Omental fat pad (tissue), 4 donors: ENCODE measurements around the gene STRAP. TPM values are rescaled to one million over a fixed set of nuclear protein-coding genes. Genes with fewer than 3 reads are reported as not detected.
"Not testable (repeated sequence)": the region's sequence is repeated elsewhere in the genome, so short reads cannot be mapped to it uniquely, and the experiment has no call there.

ENCODE experiments used
- ATAC-seq: fragments of 150-250 bp; one replicate; pipeline ENCODE4 v1.9.1; 2016; ENCODE audit warnings: mild to moderate bottlenecking, moderate library complexity; ENCODE audit not compliant: low FRiP score
- DNase-seq: peaks from one replicate; pipeline ENCODE4 v3.0.0-alpha.2; 2019; ENCODE audit warnings: low spot score
- total RNA-seq, 4 donors: library from RNA; depleted of rRNA; stranded (reverse); fragments of >200 nt; gene quantifications; one replicate each; pipeline ENCODE4 v1.1.0, GENCODE V29; 2016
- TF ChIP-seq, protein P1 (sequence below), 3 donors: fragments of 450-650 bp; IDR thresholded peaks; one replicate each; pipeline ENCODE4 v1.5.1; 2016 to 2017; ENCODE audit warnings: antibody characterized with exemption in 3 of 3, mild to moderate bottlenecking in 3 of 3, moderate library complexity in 2 of 3

Gene STRAP
- total RNA-seq, 4 donors from 2014 or later, result 48.2 to 83.7 (median 68.1) TPM

- ATAC-seq, result no peak
- TF ChIP-seq, protein P1, sequence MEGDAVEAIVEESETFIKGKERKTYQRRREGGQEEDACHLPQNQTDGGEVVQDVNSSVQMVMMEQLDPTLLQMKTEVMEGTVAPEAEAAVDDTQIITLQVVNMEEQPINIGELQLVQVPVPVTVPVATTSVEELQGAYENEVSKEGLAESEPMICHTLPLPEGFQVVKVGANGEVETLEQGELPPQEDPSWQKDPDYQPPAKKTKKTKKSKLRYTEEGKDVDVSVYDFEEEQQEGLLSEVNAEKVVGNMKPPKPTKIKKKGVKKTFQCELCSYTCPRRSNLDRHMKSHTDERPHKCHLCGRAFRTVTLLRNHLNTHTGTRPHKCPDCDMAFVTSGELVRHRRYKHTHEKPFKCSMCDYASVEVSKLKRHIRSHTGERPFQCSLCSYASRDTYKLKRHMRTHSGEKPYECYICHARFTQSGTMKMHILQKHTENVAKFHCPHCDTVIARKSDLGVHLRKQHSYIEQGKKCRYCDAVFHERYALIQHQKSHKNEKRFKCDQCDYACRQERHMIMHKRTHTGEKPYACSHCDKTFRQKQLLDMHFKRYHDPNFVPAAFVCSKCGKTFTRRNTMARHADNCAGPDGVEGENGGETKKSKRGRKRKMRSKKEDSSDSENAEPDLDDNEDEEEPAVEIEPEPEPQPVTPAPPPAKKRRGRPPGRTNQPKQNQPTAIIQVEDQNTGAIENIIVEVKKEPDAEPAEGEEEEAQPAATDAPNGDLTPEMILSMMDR (IDR thresholded peaks at IDR 0.05), result no peak
- no peak for DNase-seq
These were observed 54.6 kb downstream of the STRAP start for GRCh38 chr12:15936751-15937150.

GRCh38 chr12:15937902-15938301 lies 55.7 kb downstream of the STRAP start:
- TF ChIP-seq, protein P1 (IDR thresholded peaks at IDR 0.05), result no peak
- ATAC-seq (no peak), DNase-seq (no peak)

- TF ChIP-seq, protein P1 (IDR thresholded peaks at IDR 0.05), result no peak
- DNase-seq (no peak), ATAC-seq (no peak)
These were observed 56.9 kb downstream of the STRAP start for GRCh38 chr12:15939111-15939510.

- TF ChIP-seq, protein P1 (IDR thresholded peaks at IDR 0.05), result no peak
- DNase-seq, result no peak
- ATAC-seq, result no peak
These were observed 60.3 kb downstream of the STRAP start for GRCh38 chr12:15942475-15942874.

DNA sequence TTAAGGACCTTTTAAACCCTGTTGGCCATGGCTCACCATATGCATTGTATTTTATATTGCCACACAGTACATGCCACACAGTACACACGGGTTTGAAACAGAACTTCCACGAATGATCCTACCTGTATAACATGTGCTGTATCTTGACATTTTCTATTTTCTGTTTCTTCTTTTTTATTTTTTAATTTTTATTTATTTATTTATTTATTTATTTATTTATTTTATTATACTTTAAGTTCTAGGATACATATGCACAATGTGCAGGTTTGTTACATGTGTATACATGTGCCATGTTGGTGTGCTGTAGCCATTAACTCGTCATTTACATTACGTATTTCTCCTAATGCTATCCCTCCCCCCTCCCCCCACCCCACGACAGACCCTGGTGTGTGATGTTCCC lies 61.3 kb downstream of the STRAP start:
- not testable (repeated sequence) for ATAC-seq, DNase-seq

GRCh38 chr12:15948461-15948860 lies 66.3 kb downstream of the STRAP start:
- not testable (repeated sequence) for DNase-seq, ATAC-seq

Other genes starting within 250 kb of the STRAP start
- 100 to 1,000 TPM; 181 to 354 (median 226) TPM for gene EPS8, start 93.0 kb upstream of the STRAP start, total RNA-seq
- gene DERA, start 28.9 kb downstream of the STRAP start, total RNA-seq, result 10 to 100 TPM; 28.8 to 47.6 (median 33.9) TPM